ENCODE data around the gene CEP85. TPM values are rescaled to one million over a fixed set of nuclear protein-coding genes. Genes with fewer than 3 reads are reported as not detected.

The CEP85 gene
- total and polyA plus RNA-seq, 9 of the 15 experiments (the other 6 are each of a cell fraction or from before 2014, with no cell fraction given), result 42.1 to 140 (median 92.6) TPM

- no peak for TF ChIP-seq GTF2F1 (IDR thresholded peaks at IDR 0.05; ENCODE audit: low read depth, low read length)
- no peak for TF ChIP-seq SFPQ (IDR thresholded peaks at IDR 0.05; ENCODE audit: low read depth, low read length)
- no peak for TF ChIP-seq ZBTB7A (IDR thresholded peaks at IDR 0.05; ENCODE audit: borderline replicate concordance, control insufficient read depth, low read depth, low read length)
- TF ChIP-seq RAD51 (IDR thresholded peaks at IDR 0.05; ENCODE audit: borderline replicate concordance, low read depth), result no peak
- TF ChIP-seq FOXK1 (CRISPR knock-in tag; IDR thresholded peaks at IDR 0.05; ENCODE audit: borderline replicate concordance), result no peak
- no peak for TF ChIP-seq GABPB2 (CRISPR knock-in tag; conservative IDR thresholded peaks at IDR 0.05)
- no peak for TF ChIP-seq ESRRB (CRISPR knock-in tag; IDR thresholded peaks at IDR 0.05; ENCODE audit: borderline replicate concordance)
- TF ChIP-seq KDM1A (IDR thresholded peaks at IDR 0.05), result 0 out of 4 replicates have a peak, but pooled peaks have one; percentile 39 to 53
- TF ChIP-seq RREB1 (CRISPR knock-in tag; IDR thresholded peaks at IDR 0.05), result no peak
- TF ChIP-seq ELF4 (CRISPR knock-in tag; IDR thresholded peaks at IDR 0.05), result no peak
- TF ChIP-seq NFIC (IDR thresholded peaks at IDR 0.05), result 0 out of 2 replicates have a peak, but pooled peaks have one; percentile 4
- TF ChIP-seq MYNN (IDR thresholded peaks at IDR 0.05), result peak; percentile 50; the same call in 1 of the 2 replicates
- TF ChIP-seq MYNN (CRISPR knock-in tag; IDR thresholded peaks at IDR 0.05), result no peak
- TF ChIP-seq THRAP3 (IDR thresholded peaks at IDR 0.05; ENCODE audit: borderline replicate concordance), result no peak
- TF ChIP-seq CLOCK (CRISPR knock-in tag; IDR thresholded peaks at IDR 0.05; ENCODE audit: borderline replicate concordance), result no peak
- no peak for TF ChIP-seq GATAD2B (IDR thresholded peaks at IDR 0.05; ENCODE audit: borderline replicate concordance)
- peak in 1 of 3 experiments; percentile 7 for TF ChIP-seq YY1 (IDR thresholded peaks at IDR 0.05; ENCODE audit: borderline replicate concordance in 1 of 3, control insufficient read depth in 1 of 3, extremely low read depth in 1 of 3, insufficient read depth in 3 of 3, insufficient read length in 1 of 3, insufficient replicate concordance in 2 of 3, low read depth in 1 of 3, low read length in 2 of 3)
Observed at GRCh38 chr1:26288311-26288941, 54.4 kb downstream of the CEP85 start (continued).

Measured in K562 (cell line).